ENCODE measurements around the gene UGT1A9.

- no peak for TF ChIP-seq EZH2 (IDR thresholded peaks at IDR 0.05; ENCODE audit: insufficient read depth, poor library complexity, severe bottlenecking)
- TF ChIP-seq EZH2phosphoT487 (IDR thresholded peaks at IDR 0.05; ENCODE audit: insufficient read depth, low read depth) = no peak
These were observed 142.5 kb downstream of the UGT1A9 start for GRCh38 chr2:233814056-233814835.
